ENCODE measurements around the gene IVNS1ABP.
A peak's percentile ranks its signal among the peaks of the same experiment; 100 is the strongest.
"Not testable (repeated sequence)": the region's sequence is repeated elsewhere in the genome, so short reads cannot be mapped to it uniquely, and the experiment has no call there.

IVNS1ABP gene

GRCh38 chr1:185260611-185261010 is 56.4 kb downstream of the IVNS1ABP start:
- no peak overlapping the region for H3K27ac ChIP-seq
- DNase-seq (ENCODE audit: low read depth, low spot score), result no peak

- no peak for DNase-seq (ENCODE audit: low read depth, low spot score)
- H3K27ac ChIP-seq, result no peak overlapping the region
Measured at GRCh38 chr1:185258676-185259075, 58.4 kb downstream of the IVNS1ABP start.

GRCh38 chr1:185257950-185258208 is 59.2 kb downstream of the IVNS1ABP start:
- DNase-seq (ENCODE audit: low read depth, low spot score), result peak; percentile 48
- peak overlapping the region; percentile 3 for H3K27ac ChIP-seq

GRCh38 chr1:185257116-185257949 is 59.7 kb downstream of the IVNS1ABP start:
- peak overlapping the region; percentile 3 for H3K27ac ChIP-seq

GRCh38 chr1:185255595-185255994 is 61.4 kb downstream of the IVNS1ABP start:
- not testable (repeated sequence) for H3K27ac ChIP-seq; DNase-seq (ENCODE audit: low read depth, low spot score)

More at GRCh38 chr1:185257116-185257949, 59.7 kb downstream of the IVNS1ABP start:
- not testable (repeated sequence) for DNase-seq (ENCODE audit: low read depth, low spot score)

- not testable (repeated sequence) for DNase-seq (ENCODE audit: low read depth, low spot score); H3K27ac ChIP-seq
Measured at GRCh38 chr1:185252404-185252803, 64.6 kb downstream of the IVNS1ABP start.

- not testable (repeated sequence) for DNase-seq (ENCODE audit: low read depth, low spot score); H3K27ac ChIP-seq
Measured at GRCh38 chr1:185251928-185252327, 65.1 kb downstream of the IVNS1ABP start.

GRCh38 chr1:185250063-185250462 is 67.0 kb downstream of the IVNS1ABP start:
- DNase-seq (ENCODE audit: low read depth, low spot score), result no peak
- H3K27ac ChIP-seq, result no peak overlapping the region

- no peak overlapping the region for H3K27ac ChIP-seq
- DNase-seq (ENCODE audit: low read depth, low spot score), result no peak
Measured at GRCh38 chr1:185249563-185249962, 67.5 kb downstream of the IVNS1ABP start.

All from epithelial cell of prostate (primary cell).